GM19397 (cell line): ENCODE data around the gene DPP9.

Experiments used
- ATAC-seq: cut with Tn5 transposase; IDR thresholded peaks from one replicate; pipeline ENCODE4 v1.9.1; 2021; ENCODE audit warnings: mild to moderate bottlenecking, moderate library complexity; ENCODE audit not compliant: unreplicated experiment

DPP9 gene

GRCh38 chr19:4662020-4662695 is 61.5 kb downstream of the DPP9 start:
- no peak for ATAC-seq

GRCh38 chr19:4660993-4661392 is 62.6 kb downstream of the DPP9 start:
- ATAC-seq, result no peak

- no peak for ATAC-seq
These were observed 63.4 kb downstream of the DPP9 start for GRCh38 chr19:4660181-4660791.

DNA sequence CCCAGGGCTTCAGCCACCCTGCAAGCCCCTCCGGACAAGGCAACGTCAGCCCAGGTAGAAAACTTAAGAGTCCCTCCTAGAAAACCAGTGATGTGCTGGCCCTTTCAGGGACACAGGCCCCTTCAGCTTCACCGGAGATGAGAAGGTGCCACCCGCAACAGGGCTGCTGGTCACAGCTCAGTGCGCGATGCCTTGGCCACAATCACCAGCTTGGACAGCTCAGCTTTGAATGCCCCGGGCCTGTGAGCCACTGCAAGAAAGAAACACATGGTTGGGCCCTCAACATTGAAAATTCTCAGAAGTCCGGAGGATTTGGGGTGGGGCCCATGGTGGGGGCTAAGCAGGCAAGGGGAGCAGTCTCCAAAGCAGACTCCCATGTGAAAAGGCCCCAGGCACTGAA is 65.8 kb downstream of the DPP9 start:
- ATAC-seq, result no peak

- no peak for ATAC-seq
These were observed 66.4 kb downstream of the DPP9 start for GRCh38 chr19:4657262-4657661.

DNA sequence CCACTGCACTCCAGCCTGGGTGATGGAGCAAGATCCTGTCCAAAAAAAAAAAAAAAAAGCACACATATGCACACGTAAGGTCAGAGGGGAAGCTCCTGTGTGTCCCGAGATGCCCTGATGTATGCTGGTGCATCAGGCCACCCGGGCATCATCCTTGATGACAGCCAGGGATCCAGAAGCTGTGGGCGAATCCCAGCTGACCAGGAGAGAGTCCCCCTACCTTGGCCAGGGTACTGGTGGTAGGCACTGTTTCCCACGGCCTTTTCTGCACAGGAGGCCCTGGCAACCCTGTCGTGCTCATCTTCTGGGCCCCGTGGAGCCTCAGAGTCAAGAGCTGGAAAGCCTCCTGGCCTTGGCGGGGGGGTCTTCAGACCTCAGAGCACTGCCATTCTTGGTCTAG is 67.5 kb downstream of the DPP9 start:
- ATAC-seq, result no peak

DNA sequence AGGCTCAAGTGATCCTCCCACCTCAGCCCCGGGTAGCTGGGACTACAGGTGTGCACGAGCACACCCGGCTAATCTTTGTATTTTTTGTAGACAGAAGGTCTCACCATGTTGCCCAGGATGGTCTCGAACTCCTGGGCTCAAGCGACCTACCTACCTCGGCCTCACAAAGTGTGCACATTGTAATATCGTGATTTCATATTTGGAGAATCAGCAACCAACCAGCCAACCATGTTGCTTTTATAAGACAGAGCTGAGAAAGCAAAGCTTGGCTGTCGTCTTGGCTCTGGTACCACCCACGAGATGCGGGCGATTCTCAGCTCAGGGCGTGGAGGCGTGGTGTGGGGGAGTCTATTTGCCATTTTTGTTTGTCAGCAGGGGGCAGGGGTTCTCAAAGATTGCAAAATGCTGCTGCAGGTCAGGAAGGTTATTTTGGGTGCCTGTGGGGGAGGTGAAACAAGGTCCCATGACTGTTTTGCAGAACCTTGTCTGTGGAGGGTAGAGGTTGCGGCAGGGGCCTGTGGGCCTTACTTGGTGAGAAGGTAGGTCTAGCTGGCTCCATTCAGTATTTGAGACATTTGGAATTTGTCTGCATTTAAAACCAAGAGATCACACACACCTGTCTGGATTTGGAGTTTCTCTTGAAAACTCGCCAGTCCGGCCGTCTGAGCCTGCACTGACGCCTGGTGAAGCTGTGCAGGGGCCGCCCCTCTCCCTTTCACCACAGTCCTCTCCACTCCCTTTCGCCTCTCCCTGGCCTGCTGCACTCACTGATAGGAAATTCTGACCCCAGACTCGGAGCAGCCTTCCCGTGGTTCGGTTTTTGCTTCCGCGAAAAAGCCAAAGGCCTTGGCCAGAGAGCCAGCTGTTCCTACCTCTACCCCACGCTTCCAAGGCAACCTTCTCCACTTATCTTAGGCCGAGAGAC is 68.9 kb downstream of the DPP9 start:
- ATAC-seq, result no peak

GRCh38 chr19:4653793-4654436 is 69.7 kb downstream of the DPP9 start:
- no peak for ATAC-seq

DNA sequence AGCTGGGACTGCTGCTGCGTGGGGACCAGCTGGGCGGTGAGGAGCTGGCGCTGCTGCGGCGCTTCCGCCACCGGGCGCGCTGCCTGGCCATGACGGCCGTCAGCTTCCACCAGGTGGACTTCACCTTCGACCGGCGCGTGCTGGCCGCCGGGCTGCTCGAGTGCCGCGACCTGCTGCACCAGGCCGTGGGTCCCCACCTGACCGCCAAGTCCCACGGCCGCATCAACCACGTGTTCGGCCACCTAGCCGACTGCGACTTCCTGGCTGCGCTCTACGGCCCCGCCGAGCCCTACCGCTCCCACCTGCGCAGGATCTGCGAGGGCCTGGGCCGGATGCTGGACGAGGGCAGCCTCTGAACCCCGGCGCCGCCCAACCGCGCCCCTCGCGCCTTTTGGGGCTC is 71.6 kb downstream of the DPP9 start:
- no peak for ATAC-seq

GRCh38 chr19:4650159-4650558 is 73.5 kb downstream of the DPP9 start:
- no peak for ATAC-seq

DNA sequence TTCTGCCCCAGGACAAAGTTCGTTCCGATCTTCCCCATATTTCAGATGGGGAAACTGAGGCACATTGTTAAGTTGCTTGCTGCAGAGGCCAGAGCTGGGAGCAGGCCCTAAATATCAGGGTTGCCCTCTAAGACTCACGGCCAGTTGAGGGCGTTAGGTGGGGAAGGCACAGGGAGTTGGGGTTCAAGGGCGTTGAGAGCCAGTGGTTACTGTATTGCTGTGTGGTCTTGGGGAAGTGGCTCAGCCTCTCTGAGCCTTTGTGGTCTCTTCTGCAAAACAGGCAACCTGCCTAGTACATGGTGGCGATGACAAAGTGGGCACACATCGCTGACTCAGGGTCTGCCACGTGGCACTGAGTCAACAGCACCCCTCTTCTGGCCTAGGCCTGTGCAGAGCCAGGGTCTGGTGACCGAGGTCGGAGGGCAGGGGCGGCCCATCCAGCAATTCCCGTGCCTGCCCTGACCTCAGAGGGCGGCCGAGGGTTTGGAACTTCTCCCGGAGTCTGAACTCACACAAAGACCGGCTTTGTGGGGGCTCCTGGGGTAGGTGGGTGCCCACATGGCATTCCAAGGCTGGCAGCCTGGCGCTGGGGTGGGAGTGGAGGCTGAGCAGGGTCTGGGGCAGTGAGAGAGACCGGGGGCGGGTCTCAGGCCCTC is 74.1 kb downstream of the DPP9 start:
- no peak for ATAC-seq

- no peak for ATAC-seq
These were observed 75.7 kb downstream of the DPP9 start for GRCh38 chr19:4647676-4648644.

GRCh38 chr19:4645718-4646117 is 77.9 kb downstream of the DPP9 start:
- no peak for ATAC-seq

DNA sequence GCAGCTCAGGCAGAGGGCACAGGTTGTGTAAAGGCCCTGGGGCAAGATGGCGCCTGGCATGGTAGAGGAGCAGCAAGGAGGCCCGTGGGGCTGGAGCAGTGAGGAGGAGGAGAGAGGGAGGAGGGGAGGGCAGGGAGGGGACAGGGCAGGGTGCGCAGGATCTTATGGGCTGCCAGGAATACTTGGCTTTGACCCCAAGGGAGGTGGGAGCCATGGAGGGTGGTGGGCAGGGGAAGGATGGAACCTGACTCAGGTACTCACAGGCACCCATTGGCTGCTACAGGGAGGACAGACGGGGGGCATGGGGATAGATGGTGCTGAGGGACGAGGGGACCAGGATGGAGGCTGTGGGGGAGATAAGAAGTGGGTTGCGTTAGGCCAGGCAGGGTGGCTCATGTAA is 81.0 kb downstream of the DPP9 start:
- no peak for ATAC-seq

DNA sequence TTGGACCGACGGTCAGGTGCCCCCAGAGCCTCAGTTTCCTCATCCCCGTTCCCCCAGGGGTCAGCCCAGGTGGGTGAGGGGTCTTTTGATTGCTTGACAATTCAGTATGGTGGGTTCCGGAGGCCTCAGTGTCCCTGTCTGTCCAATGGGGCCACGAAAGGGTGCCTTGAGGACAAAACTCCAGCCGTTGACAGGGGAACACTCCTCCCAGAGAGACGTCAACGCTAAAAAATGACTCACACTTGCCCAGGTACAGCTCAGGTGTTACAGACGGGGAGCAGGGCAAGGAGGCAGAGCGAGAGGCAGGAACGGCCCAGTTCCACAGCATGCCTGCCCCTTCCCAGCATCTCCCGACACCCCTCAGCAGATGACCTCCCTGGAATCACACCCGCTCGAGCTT is 82.5 kb downstream of the DPP9 start:
- no peak for ATAC-seq

- no peak for ATAC-seq
These were observed 83.2 kb downstream of the DPP9 start for GRCh38 chr19:4640247-4641000.

- ATAC-seq, result no peak
These were observed 84.0 kb downstream of the DPP9 start for GRCh38 chr19:4639531-4640246.

- peak; percentile 84 for ATAC-seq
These were observed 84.7 kb downstream of the DPP9 start, which contains the start of gene TNFAIP8L1 for GRCh38 chr19:4638828-4639530. Gene TNFAIP8L1 (plus strand): TSS chr19:4639516. CDS start chr19:4651870, 12,354 bp downstream.
